Upper lobe of left lung (tissue), 6 donors: ENCODE measurements around the gene AURKA. TPM values are rescaled to one million over a fixed set of nuclear protein-coding genes. Genes with fewer than 3 reads are reported as not detected.
A peak's percentile ranks its signal among the peaks of the same experiment; 100 is the strongest.

Experiments used
- ATAC-seq, 2 donors: fragments of 200-7000 bp; cut with Tn5 transposase; one replicate each; pipeline ENCODE4 v1.9.1; 2022; ENCODE audit warnings: mild to moderate bottlenecking in 2 of 2, moderate library complexity in 2 of 2; ENCODE audit not compliant: low FRiP score in 2 of 2
- DNase-seq, 2 donors: peaks; one replicate each; pipeline ENCODE4 v3.0.0-alpha.2; 2019 to 2020
- H3K27ac ChIP-seq, 4 donors: fragments of 200-600 bp; sonication (generic); one replicate each; pipeline ENCODE4 v1.5.1; 2016 to 2019
- H3K27me3 ChIP-seq, 4 donors: fragments of 200-600 bp; sonication (generic); one replicate each; pipeline ENCODE4 v1.5.1; 2017 to 2019
- H3K36me3 ChIP-seq, 4 donors: fragments of 200-600 bp; sonication (generic); one replicate each; pipeline ENCODE4 v1.5.1; 2016 to 2019
- H3K4me1 ChIP-seq, 4 donors: fragments of 200-600 bp; sonication (generic); one replicate each; pipeline ENCODE4 v1.5.1; 2018 to 2019
- H3K4me3 ChIP-seq, 4 donors: fragments of 200-600 bp; sonication (generic); one replicate each; pipeline ENCODE4 v1.5.1; 2017 to 2019; ENCODE audit warnings: mild to moderate bottlenecking in 2 of 4, moderate library complexity in 1 of 4
- H3K9me3 ChIP-seq, 4 donors: fragments of 200-600 bp; sonication (generic); one replicate each; pipeline ENCODE4 v1.5.1; 2018 to 2019
- EP300 ChIP-seq, 4 donors: sonication (generic); formaldehyde crosslinking; IDR thresholded peaks; one replicate each; pipeline ENCODE4 v1.5.1; 2017; ENCODE audit warnings: antibody characterized with exemption in 4 of 4, control low read depth in 2 of 4
- POLR2A ChIP-seq, 4 donors: fragments of 450-650 bp; IDR thresholded peaks; one replicate each; pipeline ENCODE4 v1.5.1; 2016 to 2017; ENCODE audit warnings: antibody characterized with exemption in 4 of 4, mild to moderate bottlenecking in 2 of 4
- POLR2AphosphoS5 ChIP-seq, 2 donors: sonication (generic); formaldehyde crosslinking; IDR thresholded peaks; one replicate each; pipeline ENCODE4 v1.5.1; 2017; ENCODE audit warnings: antibody characterized with exemption in 2 of 2
- WGBS, 2 donors: methylation state at CpG; one replicate each; pipeline ENCODE4 v1.1.5; 2017 to 2018; 5-methylcytosine and 5-hydroxymethylcytosine counted together
- total RNA-seq, 6 donors: library from RNA; depleted of rRNA in 4 of 6; stranded (reverse); fragments of >200 nt in 4 of 6; gene quantifications; one replicate each; pipeline versions ENCODE4 v1.1.0 to v1.2.1, GENCODE V29; 2016 to 2021
- TF ChIP-seq, protein P1 (sequence below), 6 experiments: fragments of 450-650 bp in 4 of 6; fragments of 200-600 bp in 2 of 6; sonication (generic) in 2 of 6; IDR thresholded peaks; one replicate each; pipeline ENCODE4 v1.5.1; 2016 to 2019; ENCODE audit warnings: antibody characterized with exemption in 6 of 6
- donor health status: DM: no; HTN: no; CAD: no; lungs with moderate emphysema.
- donor health status: DM: no; HTN: yes; CAD: no; lungs with severe emphysema.

The AURKA gene
- total RNA-seq, 6 donors from 2014 or later = 0.44 to 3.9 (median 3.3) TPM; not detected in 1

DNA sequence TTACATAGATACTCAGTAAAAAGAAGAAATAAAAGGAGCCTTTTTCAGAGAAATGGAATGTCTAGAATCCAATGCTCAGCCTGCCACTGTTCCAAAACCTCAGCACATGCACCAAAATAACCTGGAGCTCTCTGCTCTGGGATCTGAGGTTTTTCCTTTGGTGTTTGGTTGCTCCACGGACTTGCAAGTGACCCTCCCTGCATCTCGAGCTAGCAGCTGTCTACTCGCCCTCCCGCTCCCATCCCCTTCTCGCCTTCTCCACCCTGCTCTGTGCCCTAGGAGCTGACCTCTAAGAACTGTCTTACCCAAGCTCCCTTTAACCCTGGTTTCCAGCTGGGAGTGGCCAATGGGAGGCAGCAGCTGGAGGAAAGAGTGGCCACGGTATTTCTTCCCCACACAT is 68.4 kb downstream of the AURKA start:
- H3K27ac ChIP-seq = no peak overlapping the region
- H3K4me3 ChIP-seq = no peak overlapping the region
- H3K36me3 ChIP-seq = no peaks in the 10 kb centered on the region
- no peak for DNase-seq
- no peaks in the 10 kb centered on the region for H3K9me3 ChIP-seq
- H3K4me1 ChIP-seq = no peaks in the 10 kb centered on the region
- ATAC-seq = no peak
- 66 to 67% methylated on average over 6 of the region's 6 CpGs for WGBS, 2 donors
- TF ChIP-seq POLR2A (IDR thresholded peaks at IDR 0.05) = no peak
- TF ChIP-seq, protein P1, sequence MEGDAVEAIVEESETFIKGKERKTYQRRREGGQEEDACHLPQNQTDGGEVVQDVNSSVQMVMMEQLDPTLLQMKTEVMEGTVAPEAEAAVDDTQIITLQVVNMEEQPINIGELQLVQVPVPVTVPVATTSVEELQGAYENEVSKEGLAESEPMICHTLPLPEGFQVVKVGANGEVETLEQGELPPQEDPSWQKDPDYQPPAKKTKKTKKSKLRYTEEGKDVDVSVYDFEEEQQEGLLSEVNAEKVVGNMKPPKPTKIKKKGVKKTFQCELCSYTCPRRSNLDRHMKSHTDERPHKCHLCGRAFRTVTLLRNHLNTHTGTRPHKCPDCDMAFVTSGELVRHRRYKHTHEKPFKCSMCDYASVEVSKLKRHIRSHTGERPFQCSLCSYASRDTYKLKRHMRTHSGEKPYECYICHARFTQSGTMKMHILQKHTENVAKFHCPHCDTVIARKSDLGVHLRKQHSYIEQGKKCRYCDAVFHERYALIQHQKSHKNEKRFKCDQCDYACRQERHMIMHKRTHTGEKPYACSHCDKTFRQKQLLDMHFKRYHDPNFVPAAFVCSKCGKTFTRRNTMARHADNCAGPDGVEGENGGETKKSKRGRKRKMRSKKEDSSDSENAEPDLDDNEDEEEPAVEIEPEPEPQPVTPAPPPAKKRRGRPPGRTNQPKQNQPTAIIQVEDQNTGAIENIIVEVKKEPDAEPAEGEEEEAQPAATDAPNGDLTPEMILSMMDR (IDR thresholded peaks at IDR 0.05) = no peak
- TF ChIP-seq EP300 (IDR thresholded peaks at IDR 0.05) = no peak
- no peak for TF ChIP-seq POLR2AphosphoS5 (IDR thresholded peaks at IDR 0.05)
- H3K27me3 ChIP-seq = no peaks in the 10 kb centered on the region

DNA sequence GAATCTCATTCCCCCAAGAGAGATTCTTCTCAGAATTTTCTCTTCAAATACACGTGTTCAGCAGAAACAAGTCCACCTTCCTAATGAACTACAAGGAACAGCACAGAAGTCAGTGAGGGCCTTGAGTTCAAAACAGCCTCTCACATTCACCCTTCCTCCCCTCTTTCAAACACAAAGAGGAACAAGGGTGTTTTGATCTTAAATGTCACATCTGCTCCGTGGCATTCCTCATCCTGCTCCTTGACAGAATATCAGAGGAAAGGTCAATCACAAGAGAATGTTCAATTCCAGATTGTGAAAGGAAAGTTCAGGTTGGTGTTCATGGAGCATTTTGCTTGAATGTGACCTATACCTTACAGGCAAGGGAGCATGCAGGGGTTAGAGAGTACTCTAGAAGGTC is 68.8 kb downstream of the AURKA start:
- no peaks in the 10 kb centered on the region for H3K9me3 ChIP-seq
- H3K27me3 ChIP-seq = no peaks in the 10 kb centered on the region
- DNase-seq = no peak
- no peak overlapping the region for H3K4me3 ChIP-seq
- H3K27ac ChIP-seq = no peak overlapping the region
- 29 to 42% methylated on average over 2 of the region's 2 CpGs for WGBS, 2 donors
- ATAC-seq = no peak
- TF ChIP-seq POLR2A (IDR thresholded peaks at IDR 0.05) (no peak), EP300 (IDR thresholded peaks at IDR 0.05) (no peak), POLR2AphosphoS5 (IDR thresholded peaks at IDR 0.05) (no peak)
- TF ChIP-seq, protein P1 (IDR thresholded peaks at IDR 0.05) = no peak
- H3K36me3 ChIP-seq = no peaks in the 10 kb centered on the region
- H3K4me1 ChIP-seq = no peaks in the 10 kb centered on the region

DNA sequence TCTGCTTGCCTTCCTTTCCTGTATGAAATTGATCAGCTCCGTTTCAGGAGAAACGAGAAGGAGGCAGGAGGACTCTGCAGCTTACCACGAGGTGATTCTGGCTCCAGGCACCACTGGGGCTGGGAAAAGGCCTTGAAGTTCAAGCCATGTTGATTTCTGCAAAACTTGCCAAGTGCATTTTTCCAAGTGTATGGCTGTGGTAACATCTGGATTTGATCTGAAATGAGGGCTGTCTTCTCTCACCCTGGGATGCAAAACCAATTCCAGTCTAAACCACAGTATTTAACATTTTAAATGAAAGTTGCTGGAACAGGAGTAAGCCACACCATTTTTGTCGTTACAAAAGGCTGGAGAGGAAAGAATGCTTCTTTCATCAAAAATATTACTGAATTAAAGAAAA is 69.3 kb downstream of the AURKA start:
- peak in 1 of 2 donors; percentile 32 for ATAC-seq

More for the DNA sequence above, 69.3 kb downstream of the AURKA start:
- no peak overlapping the region for H3K4me3 ChIP-seq
- no peak overlapping the region for H3K27ac ChIP-seq
- TF ChIP-seq EP300 (IDR thresholded peaks at IDR 0.05) = no peak
- no peak for TF ChIP-seq POLR2A (IDR thresholded peaks at IDR 0.05)
- no peak for TF ChIP-seq POLR2AphosphoS5 (IDR thresholded peaks at IDR 0.05)
- TF ChIP-seq, protein P1 (IDR thresholded peaks at IDR 0.05) = no peak
- no peaks in the 10 kb centered on the region for H3K27me3 ChIP-seq
- no peaks in the 10 kb centered on the region for H3K9me3 ChIP-seq
- DNase-seq = no peak
- WGBS, 2 donors = 27 to 49% methylated on average over 4 of the region's 4 CpGs
- no peaks in the 10 kb centered on the region for H3K4me1 ChIP-seq
- H3K36me3 ChIP-seq = no peaks in the 10 kb centered on the region

Other genes with a start within 250 kb of the AURKA start
- not detected for gene MC3R, start 143.5 kb downstream of the AURKA start, total RNA-seq
- gene FAM210B, start 33.2 kb downstream of the AURKA start, total RNA-seq = 10 to 100 TPM; 15.0 to 41.2 (median 31.6) TPM
- 10 to 100 TPM in 5 of 6 donors, 1 to 10 TPM in 1; 3.3 to 30.5 (median 22.5) TPM for gene CSTF1, start 430 bp upstream of the AURKA start, total RNA-seq
- 10 to 100 TPM; 13.4 to 31.4 (median 19.5) TPM for gene CASS4, start 20.0 kb upstream of the AURKA start, total RNA-seq
- 10 to 100 TPM; 35.6 to 87.8 (median 63.5) TPM for gene RTF2, start 76.4 kb upstream of the AURKA start, total RNA-seq
- 1 to 10 TPM in 2 of 6 donors, under 1 TPM in 2, not detected in 2; 0.47 to 5.2 (median 1.1) TPM for gene FAM209A, start 132.5 kb upstream of the AURKA start, total RNA-seq
- under 1 TPM in 2 of 6 donors, not detected in 4; 0.64 to 0.89 TPM for gene FAM209B, start 141.0 kb upstream of the AURKA start, total RNA-seq
- gene TFAP2C, start 237.1 kb upstream of the AURKA start, total RNA-seq = 1 to 10 TPM; 3.0 to 9.4 (median 5.4) TPM